Glutamatergic neuron (in vitro differentiated cells): ENCODE results near the gene TSC22D1. TPM values are rescaled to one million over a fixed set of nuclear protein-coding genes. Genes with fewer than 3 reads are reported as not detected.
A peak's percentile ranks its signal among the peaks of the same experiment; 100 is the strongest.

ENCODE experiments used
- DNase-seq: peaks from one replicate; pipeline ENCODE4 v3.0.0; 2022
- H3K27ac Mint-ChIP-seq: one replicate; pipeline ENCODE4 v1.8.0; 2020; ENCODE audit warnings: mild to moderate bottlenecking, mixed read lengths, inconsistent platforms; ENCODE audit not compliant: unreplicated experiment
- H3K27me3 Mint-ChIP-seq: one replicate; pipeline ENCODE4 v1.8.0; 2020; ENCODE audit warnings: mild to moderate bottlenecking, moderate library complexity, mixed read lengths, inconsistent platforms; ENCODE audit not compliant: unreplicated experiment
- H3K36me3 Mint-ChIP-seq: one replicate; pipeline ENCODE4 v1.8.0; 2020; ENCODE audit warnings: mild to moderate bottlenecking, mixed read lengths, inconsistent platforms; ENCODE audit not compliant: unreplicated experiment
- H3K4me1 Mint-ChIP-seq: one replicate; pipeline ENCODE4 v1.8.0; 2020; ENCODE audit warnings: mild to moderate bottlenecking, low read depth, mixed read lengths, inconsistent platforms; ENCODE audit not compliant: unreplicated experiment
- H3K4me3 Mint-ChIP-seq: one replicate; pipeline ENCODE4 v1.8.0; 2020; ENCODE audit warnings: mild to moderate bottlenecking, mixed read lengths, inconsistent platforms; ENCODE audit not compliant: unreplicated experiment
- H3K9me3 Mint-ChIP-seq: one replicate; pipeline ENCODE4 v1.8.0; 2020; ENCODE audit warnings: mild to moderate bottlenecking, moderate library complexity, mixed read lengths, inconsistent platforms; ENCODE audit not compliant: unreplicated experiment
- CTCF ChIP-seq: fragments of 200-600 bp; sonication (generic); IDR thresholded peaks from one replicate; pipeline ENCODE4 v1.5.0; 2021; ENCODE audit not compliant: partially characterized antibody, unreplicated experiment
- total RNA-seq: library from RNA; stranded (reverse); fragmentation: NEBNext Ultra II Directional; extraction: Animal tissue kit (Norgen Biotek cat#: 25700); gene quantifications from one replicate; pipeline ENCODE4 v1.2.1, GENCODE V29; 2021; ENCODE audit not compliant: unreplicated experiment

Gene TSC22D1
- total RNA-seq, 1 donor from 2014 or later: 111 TPM

- peaks cover 11% of the 10 kb centered on the region for H3K27me3 Mint-ChIP-seq
- peaks cover 12% of the 10 kb centered on the region for H3K9me3 Mint-ChIP-seq
- peaks cover 39% of the 10 kb centered on the region for H3K4me1 Mint-ChIP-seq
- H3K36me3 Mint-ChIP-seq: no peaks in the 10 kb centered on the region
- peak; percentile 29 for TF ChIP-seq CTCF
- no peak for DNase-seq
- no peak overlapping the region for H3K4me3 Mint-ChIP-seq
- H3K27ac Mint-ChIP-seq: no peak overlapping the region
Measured at GRCh38 chr13:44438234-44438579, 137.9 kb downstream of the TSC22D1 start.

GRCh38 chr13:44437356-44438233 is 138.5 kb downstream of the TSC22D1 start:
- peak overlapping the region; percentile 83 for H3K4me3 Mint-ChIP-seq
- peaks cover 45% of the 10 kb centered on the region for H3K4me1 Mint-ChIP-seq
- peak overlapping the region; percentile 71 for H3K27ac Mint-ChIP-seq
- no peak for DNase-seq
- H3K27me3 Mint-ChIP-seq: peaks cover 11% of the 10 kb centered on the region
- peaks cover 12% of the 10 kb centered on the region for H3K9me3 Mint-ChIP-seq
- H3K36me3 Mint-ChIP-seq: no peaks in the 10 kb centered on the region
- TF ChIP-seq CTCF: peak; percentile 74

- H3K27ac Mint-ChIP-seq: peak overlapping the region; percentile 99
- peaks cover 48% of the 10 kb centered on the region for H3K4me1 Mint-ChIP-seq
- peak; percentile 96 for DNase-seq
- peak overlapping the region; percentile 97 for H3K4me3 Mint-ChIP-seq
- peaks cover 11% of the 10 kb centered on the region for H3K27me3 Mint-ChIP-seq
- no peaks in the 10 kb centered on the region for H3K36me3 Mint-ChIP-seq
- peaks cover 12% of the 10 kb centered on the region for H3K9me3 Mint-ChIP-seq
- TF ChIP-seq CTCF: no peak
Measured at GRCh38 chr13:44436589-44437337, 139.4 kb downstream of the TSC22D1 start.

- H3K27me3 Mint-ChIP-seq: peaks cover 11% of the 10 kb centered on the region
- peaks cover 12% of the 10 kb centered on the region for H3K9me3 Mint-ChIP-seq
- H3K27ac Mint-ChIP-seq: peak overlapping the region; percentile 99
- H3K4me1 Mint-ChIP-seq: peaks cover 52% of the 10 kb centered on the region
- H3K4me3 Mint-ChIP-seq: peak overlapping the region; percentile 97
- TF ChIP-seq CTCF: no peak
- H3K36me3 Mint-ChIP-seq: no peaks in the 10 kb centered on the region
- no peak for DNase-seq
Measured at GRCh38 chr13:44435919-44436510, 140.1 kb downstream of the TSC22D1 start.
